Activated CD8-positive, alpha-beta memory T cell treated with anti-CD3 and anti-CD28 coated beads, Interleukin-2, amount 10 ng/mL, durations not matched to agents 7 days and 5 days (primary cell): Measurements from ENCODE around the gene GNPDA1. TPM values are rescaled to one million over a fixed set of nuclear protein-coding genes. Genes with fewer than 3 reads are reported as not detected.

Experiments
- ATAC-seq: fragments of 150-1000 bp; cut with Tn5 transposase; one replicate; pipeline ENCODE4 v1.10.0; 2021; ENCODE audit warnings: moderate library complexity
- CTCF ChIA-PET: fragments of 350-600 bp; sonication (Branson Sonifier 250); formaldehyde crosslinking; loops from one replicate; lab custom pipeline; 2021; ENCODE audit warnings: antibody characterized with exemption; lab: Charles Lee
- DNase-seq: peaks from one replicate; pipeline ENCODE4 v3.0.0-alpha.2; 2020
- H3K27ac Mint-ChIP-seq: one replicate; pipeline ENCODE4 v1.8.0; 2021; ENCODE audit warnings: mild to moderate bottlenecking, mixed read lengths
- H3K27me3 Mint-ChIP-seq: one replicate; pipeline ENCODE4 v1.8.0; 2021; ENCODE audit warnings: mixed read lengths
- H3K36me3 Mint-ChIP-seq: one replicate; pipeline ENCODE4 v1.8.0; 2021; ENCODE audit warnings: mild to moderate bottlenecking, mixed read lengths
- H3K4me1 Mint-ChIP-seq: one replicate; pipeline ENCODE4 v1.8.0; 2021; ENCODE audit warnings: mixed read lengths
- H3K4me3 Mint-ChIP-seq: one replicate; pipeline ENCODE4 v1.8.0; 2021; ENCODE audit warnings: mild to moderate bottlenecking, moderate library complexity, mixed read lengths
- H3K9me3 Mint-ChIP-seq: one replicate; pipeline ENCODE4 v1.8.0; 2022; ENCODE audit warnings: low read depth, mixed read lengths
- total RNA-seq, 2 experiments: library from RNA; stranded (reverse); gene quantifications; one replicate each; pipeline ENCODE4 v1.2.3, GENCODE V29; 2021

GNPDA1 gene
- total RNA-seq, 2 experiments from 2014 or later = 7.7 to 10.0 TPM

GRCh38 chr5:142000704-142001484, 11.9 kb downstream of the GNPDA1 start:
- no peak for ATAC-seq
- Mint-ChIP-seq H3K27me3 (peaks cover 2% of the 10 kb centered on the region), H3K4me1 (peaks cover 7% of the 10 kb centered on the region), H3K9me3 (no peaks in the 10 kb centered on the region), H3K27ac (no peak overlapping the region), H3K4me3 (no peak overlapping the region), H3K36me3 (peaks cover 14% of the 10 kb centered on the region)
- CTCF ChIA-PET = interaction anchor here (0.9 to 2.2 kb wide), 10 partner anchors 8 to 147 kb away, joined by 3 to 10 read pairs (median 4); partner anchors contain the start of gene RNF14
- DNase-seq = no peak

GRCh38 chr5:142000173-142000572, 12.7 kb downstream of the GNPDA1 start:
- Mint-ChIP-seq H3K9me3 (no peaks in the 10 kb centered on the region), H3K4me1 (peaks cover 4% of the 10 kb centered on the region), H3K27ac (no peak overlapping the region), H3K27me3 (no peaks in the 10 kb centered on the region), H3K4me3 (no peak overlapping the region), H3K36me3 (peaks cover 14% of the 10 kb centered on the region)
- ATAC-seq (no peak), DNase-seq (no peak)
- CTCF ChIA-PET = interaction anchor here (0.9 to 2.2 kb wide), 9 partner anchors 8 to 148 kb away, joined by 3 to 10 read pairs (median 4); partner anchors contain the start of gene RNF14

- no peaks in the 10 kb centered on the region for H3K4me1 Mint-ChIP-seq
- ATAC-seq = no peak
- H3K4me3 Mint-ChIP-seq = no peak overlapping the region
- H3K9me3 Mint-ChIP-seq = no peaks in the 10 kb centered on the region
- DNase-seq = no peak
- H3K36me3 Mint-ChIP-seq = peaks cover 21% of the 10 kb centered on the region
- no peak overlapping the region for H3K27ac Mint-ChIP-seq
- CTCF ChIA-PET = interaction anchor here (5.3 kb wide), 1 partner anchor 146 kb away, joined by 19 read pairs; no protein-coding TSS in a partner anchor
- no peaks in the 10 kb centered on the region for H3K27me3 Mint-ChIP-seq
Observed at GRCh38 chr5:141997358-141997960, 15.4 kb downstream of the GNPDA1 start.

- ATAC-seq (no peak), DNase-seq (no peak)
- H3K9me3 Mint-ChIP-seq = no peaks in the 10 kb centered on the region
- H3K27me3 Mint-ChIP-seq = no peaks in the 10 kb centered on the region
- no peaks in the 10 kb centered on the region for H3K4me1 Mint-ChIP-seq
- peaks cover 23% of the 10 kb centered on the region for H3K36me3 Mint-ChIP-seq
- H3K4me3 Mint-ChIP-seq = no peak overlapping the region
- no peak overlapping the region for H3K27ac Mint-ChIP-seq
- CTCF ChIA-PET = interaction anchor here (1.1 to 5.3 kb wide), 4 partner anchors 11 to 159 kb away, joined by 3 to 19 read pairs (median 6); partner anchors contain the start of gene RNF14
Observed at GRCh38 chr5:141995656-141996055, 17.2 kb downstream of the GNPDA1 start.

- H3K27ac Mint-ChIP-seq = no peak overlapping the region
- no peaks in the 10 kb centered on the region for H3K27me3 Mint-ChIP-seq
- H3K4me3 Mint-ChIP-seq = no peak overlapping the region
- CTCF ChIA-PET = interaction anchor here (0.6 to 6.5 kb wide), 7 partner anchors 12 to 627 kb away, joined by 3 to 72 read pairs (median 4); partner anchors contain the start of genes GNPDA1 and RNF14
- no peaks in the 10 kb centered on the region for H3K9me3 Mint-ChIP-seq
- peaks cover 21% of the 10 kb centered on the region for H3K36me3 Mint-ChIP-seq
- ATAC-seq = no peak
- no peaks in the 10 kb centered on the region for H3K4me1 Mint-ChIP-seq
- DNase-seq = no peak
Observed at GRCh38 chr5:141994511-141995136, 18.2 kb downstream of the GNPDA1 start.

- H3K27me3 Mint-ChIP-seq = no peaks in the 10 kb centered on the region
- no peaks in the 10 kb centered on the region for H3K9me3 Mint-ChIP-seq
- H3K36me3 Mint-ChIP-seq = peaks cover 24% of the 10 kb centered on the region
- DNase-seq = peak; percentile 84
- CTCF ChIA-PET = interaction anchor here (0.6 to 6.5 kb wide), 19 partner anchors 8 to 155 kb away, joined by 3 to 72 read pairs (median 5); partner anchors contain the start of genes DELE1 and GNPDA1
- no peak overlapping the region for H3K27ac Mint-ChIP-seq
- H3K4me3 Mint-ChIP-seq = no peak overlapping the region
- ATAC-seq = peak; percentile 71
- no peaks in the 10 kb centered on the region for H3K4me1 Mint-ChIP-seq
Observed at GRCh38 chr5:141992349-141992963, 20.4 kb downstream of the GNPDA1 start.

GRCh38 chr5:141989720-141990119, 23.1 kb downstream of the GNPDA1 start:
- Mint-ChIP-seq H3K27ac (no peak overlapping the region), H3K4me1 (peaks cover 6% of the 10 kb centered on the region), H3K27me3 (no peaks in the 10 kb centered on the region), H3K9me3 (no peaks in the 10 kb centered on the region), H3K4me3 (no peak overlapping the region), H3K36me3 (peaks cover 30% of the 10 kb centered on the region)
- no peak for ATAC-seq
- CTCF ChIA-PET = interaction anchor here (0.9 to 6.5 kb wide), 12 partner anchors 12 to 320 kb away, joined by 3 to 72 read pairs (median 10); partner anchors contain the start of genes GNPDA1 and RNF14
- DNase-seq = no peak

GRCh38 chr5:141986072-141986471, 26.8 kb downstream of the GNPDA1 start:
- Mint-ChIP-seq H3K36me3 (peaks cover 28% of the 10 kb centered on the region), H3K9me3 (no peaks in the 10 kb centered on the region), H3K4me1 (peaks cover 6% of the 10 kb centered on the region), H3K4me3 (no peak overlapping the region), H3K27ac (no peak overlapping the region), H3K27me3 (no peaks in the 10 kb centered on the region)
- ATAC-seq (no peak), DNase-seq (no peak)
- CTCF ChIA-PET = interaction anchor here (1.2 to 2.1 kb wide), 6 partner anchors 9 to 166 kb away, joined by 3 to 7 read pairs (median 5); partner anchors contain the start of gene RNF14

- ATAC-seq = no peak
- Mint-ChIP-seq H3K4me1 (peaks cover 8% of the 10 kb centered on the region), H3K9me3 (no peaks in the 10 kb centered on the region), H3K4me3 (no peak overlapping the region), H3K27me3 (no peaks in the 10 kb centered on the region), H3K27ac (no peak overlapping the region), H3K36me3 (peaks cover 38% of the 10 kb centered on the region)
- CTCF ChIA-PET = no interaction called here
- DNase-seq = no peak
Observed at GRCh38 chr5:141982626-141983025, 30.2 kb downstream of the GNPDA1 start.

- DNase-seq = no peak
- H3K27ac Mint-ChIP-seq = no peak overlapping the region
- H3K36me3 Mint-ChIP-seq = peaks cover 43% of the 10 kb centered on the region
Observed at GRCh38 chr5:141978389-141978788, 34.4 kb downstream of the GNPDA1 start.

GRCh38 chr5:141976176-141976575, 36.7 kb downstream of the GNPDA1 start:
- peaks cover 16% of the 10 kb centered on the region for H3K4me1 Mint-ChIP-seq
- CTCF ChIA-PET = interaction anchor here (0.6 to 4.6 kb wide), 9 partner anchors 9 to 430 kb away, joined by 3 to 22 read pairs (median 4); no protein-coding TSS in a partner anchor
- ATAC-seq (no peak), DNase-seq (no peak)
- H3K27me3 Mint-ChIP-seq = no peaks in the 10 kb centered on the region
- no peak overlapping the region for H3K27ac Mint-ChIP-seq
- no peaks in the 10 kb centered on the region for H3K9me3 Mint-ChIP-seq
- H3K4me3 Mint-ChIP-seq = no peak overlapping the region
- H3K36me3 Mint-ChIP-seq = peaks cover 41% of the 10 kb centered on the region

More at GRCh38 chr5:141978389-141978788, 34.4 kb downstream of the GNPDA1 start:
- H3K9me3 Mint-ChIP-seq = no peaks in the 10 kb centered on the region
- H3K4me3 Mint-ChIP-seq = no peak overlapping the region
- peaks cover 13% of the 10 kb centered on the region for H3K4me1 Mint-ChIP-seq
- CTCF ChIA-PET = interaction anchor here (0.6 to 4.6 kb wide), 5 partner anchors 8 to 361 kb away, joined by 3 to 22 read pairs (median 20); partner anchors contain the start of gene RNF14
- H3K27me3 Mint-ChIP-seq = no peaks in the 10 kb centered on the region
- no peak for ATAC-seq

- Mint-ChIP-seq H3K9me3 (no peaks in the 10 kb centered on the region), H3K36me3 (peaks cover 36% of the 10 kb centered on the region), H3K27ac (no peak overlapping the region), H3K4me1 (peaks cover 26% of the 10 kb centered on the region), H3K4me3 (no peak overlapping the region), H3K27me3 (no peaks in the 10 kb centered on the region)
- DNase-seq = no peak
- no peak for ATAC-seq
- CTCF ChIA-PET = interaction anchor here (6.5 kb wide), 1 partner anchor 15 kb away, joined by 95 read pairs; the partner anchor contains the start of gene PCDH12
Observed at GRCh38 chr5:141973871-141974595, 38.8 kb downstream of the GNPDA1 start.
